HepG2 (cell line): ENCODE data around the gene UNC5A. TPM values are rescaled to one million over a fixed set of nuclear protein-coding genes. Genes with fewer than 3 reads are reported as not detected.

Source experiments
- ATAC-seq: fragments of 200-7000 bp; cut with Tn5 transposase; 3 replicates; pipeline ENCODE4 v1.9.1; 2020; ENCODE audit warnings: mild to moderate bottlenecking, moderate library complexity
- BruUV-seq: library from RNA; stranded (reverse); fragments of 400-500 nt; replicated peaks from 2 replicates; lab custom pipeline; 2021; lab: Mats Ljungman, UMichigan
- CTCF ChIA-PET: fragments of 300-600 bp; formaldehyde crosslinking; extraction: SDS; loops from one replicate; lab custom pipeline; 2021; ENCODE audit warnings: low total read pairs, inconsistent platforms, low intra/inter-chr PET ratio; lab: Yijun Ruan, JAX
- POLR2A ChIA-PET: fragments of 350-600 bp; sonication (Branson Sonifier 250); formaldehyde crosslinking; loops from one replicate; lab custom pipeline; 2020; ENCODE audit warnings: antibody characterized with exemption, inconsistent platforms; lab: Yijun Ruan, JAX
- DNase-seq: peaks from one replicate; pipeline ENCODE4 v3.0.0-alpha.2; 2015; ENCODE audit warnings: low spot score
- FAIRE-seq: peaks from 3 replicates; lab custom pipeline; 2011; peaks lifted over from hg19 to GRCh38; lab: Jason Lieb, UNC
- H2AFZ ChIP-seq: one replicate; pipeline ENCODE4 v1.6.1; 2011; ENCODE audit warnings: low read length, inconsistent platforms
- H3K27ac ChIP-seq: fragments of 300-600 bp; 3 replicates; pipeline ENCODE4 v1.8.0; 2011; ENCODE audit warnings: mixed run types, mild to moderate bottlenecking, mixed read lengths, low read length, inconsistent platforms; ENCODE audit not compliant: insufficient read depth; ENCODE audit errors: extremely low read length
- H3K27me3 ChIP-seq, 2 experiments: fragments of 200-600 bp in 1 of 2; 2 replicates in 1 of 2; 3 replicates in 1 of 2; pipeline versions ENCODE4 v1.6.0 to v1.8.0; 2011; ENCODE audit warnings: low read length in 2 of 2, mild to moderate bottlenecking in 2 of 2, moderate library complexity in 2 of 2, inconsistent platforms in 1 of 2; ENCODE audit not compliant: insufficient read depth in 2 of 2, control insufficient read depth in 1 of 2
- H3K36me3 ChIP-seq, 2 experiments: fragments of 200-600 bp in 1 of 2; replicated peaks in 1 of 2; 2 replicates in 1 of 2; 3 replicates in 1 of 2; pipeline versions ENCODE4 v1.5.1 to v1.8.0; 2011; ENCODE audit warnings: low read length in 2 of 2, inconsistent platforms in 1 of 2; ENCODE audit not compliant: insufficient read depth in 2 of 2, control insufficient read depth in 1 of 2
- H3K4me1 ChIP-seq: 2 replicates; pipeline ENCODE4 v1.5.1; 2012; ENCODE audit warnings: low read length, inconsistent platforms; ENCODE audit not compliant: insufficient read depth
- H3K4me2 ChIP-seq: 2 replicates; pipeline ENCODE4 v1.6.0; 2011; ENCODE audit warnings: low read depth, low read length, inconsistent platforms
- H3K4me3 ChIP-seq, 3 experiments: fragments of 200-600 bp in 1 of 3; sonication (generic), shearing (Covaris generic) in 1 of 3; replicated peaks in 1 of 3; 2 replicates each; pipeline ENCODE4 v1.5.1; 2011 to 2016; ENCODE audit warnings: low read length in 3 of 3, inconsistent platforms in 2 of 3, low read depth in 2 of 3, mild to moderate bottlenecking in 2 of 3, control low read depth in 1 of 3, mixed read lengths in 1 of 3; ENCODE audit not compliant: insufficient read depth in 1 of 3
- H3K79me2 ChIP-seq: one replicate; pipeline ENCODE4 v1.6.1; 2011; ENCODE audit warnings: low read length, inconsistent platforms; ENCODE audit not compliant: insufficient read depth
- H3K9ac ChIP-seq: 2 replicates; pipeline ENCODE4 v1.6.0; 2011; ENCODE audit warnings: mild to moderate bottlenecking, low read depth, low read length, inconsistent platforms; ENCODE audit not compliant: insufficient read depth
- H3K9me3 ChIP-seq: 2 replicates; pipeline ENCODE4 v1.5.1; 2012; ENCODE audit warnings: mild to moderate bottlenecking, low read length
- H4K20me1 ChIP-seq: 2 replicates; pipeline ENCODE4 v1.6.0; 2011; ENCODE audit warnings: inconsistent platforms, mild to moderate bottlenecking, low read length, moderate library complexity; ENCODE audit not compliant: insufficient read depth
- CREM ChIP-seq, 2 experiments: sonication (generic) in 1 of 2; formaldehyde crosslinking in 1 of 2; IDR thresholded peaks; 2 replicates each; pipeline versions ENCODE4 v1.4.0 to v1.6.1; 2016 to 2020; ENCODE audit warnings: antibody characterized with exemption in 1 of 2, mild to moderate bottlenecking in 1 of 2, missing genetic modification reagents in 1 of 2
- HMGXB4 ChIP-seq, 2 experiments: sonication (generic) in 1 of 2; formaldehyde crosslinking in 1 of 2; IDR thresholded peaks; 2 replicates each; pipeline versions ENCODE4 v1.4.0 to v1.6.1; 2018 to 2020; ENCODE audit warnings: missing genetic modification reagents in 2 of 2, borderline replicate concordance in 1 of 2, low read depth in 1 of 2, mild to moderate bottlenecking in 1 of 2, missing biosample characterization in 1 of 2
- HNRNPLL ChIP-seq: fragments of 200-400 bp; formaldehyde crosslinking; IDR thresholded peaks from 2 replicates; pipeline ENCODE4 v1.6.1; 2017; ENCODE audit warnings: mild to moderate bottlenecking, low read depth, low read length; ENCODE audit not compliant: poor library complexity, severe bottlenecking
- IRX3 ChIP-seq: sonication (generic); formaldehyde crosslinking; IDR thresholded peaks from 2 replicates; pipeline ENCODE4 v1.8.1; 2023; ENCODE audit warnings: mild to moderate bottlenecking, low read depth, missing genetic modification reagents, borderline replicate concordance
- MIXL1 ChIP-seq: IDR thresholded peaks from 2 replicates; pipeline ENCODE4 v1.6.1; 2016
- NCOA5 ChIP-seq: sonication (generic); formaldehyde crosslinking; IDR thresholded peaks from 2 replicates; pipeline ENCODE4 v1.4.0; 2020; ENCODE audit warnings: missing genetic modification reagents
- RFX1 ChIP-seq: fragments of 450-650 bp; IDR thresholded peaks from 2 replicates; pipeline ENCODE4 v1.6.1; 2017
- RXRB ChIP-seq: IDR thresholded peaks from 2 replicates; pipeline ENCODE4 v1.6.1; 2016; ENCODE audit warnings: borderline replicate concordance, missing genetic modification reagents, missing compliant biosample characterization
- TBL1XR1 ChIP-seq: fragments of 150-350 bp; IDR thresholded peaks from 2 replicates; pipeline ENCODE4 v1.6.1; 2014; ENCODE audit warnings: borderline replicate concordance, low read length; ENCODE audit not compliant: partially characterized antibody
- TBX2 ChIP-seq: sonication (generic); formaldehyde crosslinking; IDR thresholded peaks from 2 replicates; pipeline ENCODE4 v1.5.0; 2020; ENCODE audit warnings: missing genetic modification reagents, mild to moderate bottlenecking, borderline replicate concordance
- ZNF335 ChIP-seq: sonication (generic); formaldehyde crosslinking; IDR thresholded peaks from 2 replicates; pipeline ENCODE4 v1.4.0; 2020; ENCODE audit warnings: missing genetic modification reagents
- ZNF337 ChIP-seq: sonication (generic); formaldehyde crosslinking; IDR thresholded peaks from 2 replicates; pipeline ENCODE4 v1.5.1; 2020; ENCODE audit warnings: missing genetic modification reagents, low read depth, mild to moderate bottlenecking, borderline replicate concordance
- ZNF512 ChIP-seq: sonication (generic); formaldehyde crosslinking; IDR thresholded peaks from 2 replicates; pipeline ENCODE4 v1.4.0; 2020; ENCODE audit warnings: mild to moderate bottlenecking, missing genetic modification reagents
- ZNF549 ChIP-seq: sonication (generic); formaldehyde crosslinking; IDR thresholded peaks from 2 replicates; pipeline ENCODE4 v1.5.0; 2020; ENCODE audit warnings: missing genetic modification reagents
- ZNF567 ChIP-seq: sonication (generic); formaldehyde crosslinking; IDR thresholded peaks from 2 replicates; pipeline ENCODE4 v1.8.1; 2023; ENCODE audit warnings: mild to moderate bottlenecking, missing genetic modification reagents, borderline replicate concordance
- ZSCAN22 ChIP-seq: sonication (generic); formaldehyde crosslinking; IDR thresholded peaks from 2 replicates; pipeline ENCODE4 v1.4.0; 2020; ENCODE audit warnings: mild to moderate bottlenecking, missing genetic modification reagents
- WGBS: methylation state at CpG from one replicate; pipeline ENCODE4 v1.1.6; 2017; ENCODE audit warnings: low lambda C conversion rate; 5-methylcytosine and 5-hydroxymethylcytosine counted together
- in situ Hi-C: cut with HindIII; loops from 2 replicates; pipeline ENCODE4 v1.10.0; 2017; ENCODE audit warnings: low pct_unique_long_range_greater_than_20kb; ENCODE audit not compliant: extremely low pct_ligation_motif_present
- intact Hi-C: fragments of 100-400 bp; cut with micrococcal nuclease; formaldehyde crosslinking; loops from one replicate; pipeline ENCODE4 v1.10.0; 2022; ENCODE audit not compliant: unreplicated experiment
- polyA plus RNA-seq, 8 experiments: library from polyadenylated mRNA; depleted of rRNA in 3 of 8; stranded (reverse) in 7 of 8; unstranded in 1 of 8; fragments of >200 nt; fragmentation: Illumina TruSeq in 4 of 8; extraction: Trizol in 4 of 8; gene quantifications; 2 replicates each; pipeline versions ENCODE4 v1.2.1 to v1.2.3, GENCODE V29; 2011 to 2016; ENCODE audit warnings: low read depth in 4 of 8, missing spikeins in 1 of 8, mixed read lengths in 1 of 8; ENCODE audit not compliant: insufficient read depth in 1 of 8
- total RNA-seq, 5 experiments: library from RNA; depleted of rRNA; stranded (reverse); fragments of >200 nt; fragmentation: Illumina TruSeq; extraction: Trizol; gene quantifications; 2 replicates each; pipeline ENCODE4 v1.2.3, GENCODE V29; 2016; ENCODE audit warnings: low read depth in 1 of 5
- TF ChIP-seq, protein P1 (sequence below): sonication (generic); formaldehyde crosslinking; IDR thresholded peaks from 2 replicates; pipeline ENCODE4 v1.5.1; 2020; ENCODE audit warnings: mild to moderate bottlenecking, missing genetic modification reagents, borderline replicate concordance

Gene UNC5A
- total and polyA plus RNA-seq, 2 of the 13 experiments (the other 11 are each of a cell fraction or from before 2014, with no cell fraction given): not detected

- H3K9me3 ChIP-seq: no peaks in the 10 kb centered on the region
- CTCF ChIA-PET: no interaction called here
- 22% methylated on average over 4 of the region's 4 CpGs for WGBS
- POLR2A ChIA-PET: no interaction called here
- no peak overlapping the region for H3K27ac ChIP-seq
- no peak overlapping the region for H2AFZ ChIP-seq
- no peak for ATAC-seq
- no peaks in the 10 kb centered on the region for H3K79me2 ChIP-seq
- FAIRE-seq: no peak
- in situ Hi-C loops: no loop called here
- H3K36me3 ChIP-seq: no peaks in the 10 kb centered on the region
- peaks cover 8% of the 10 kb centered on the region; the same call in 1 of the 2 replicates for H3K4me1 ChIP-seq
- DNase-seq: no peak
- no TSS peak for BruUV-seq
- no peaks in the 10 kb centered on the region for H4K20me1 ChIP-seq
- H3K4me2 ChIP-seq: no peak overlapping the region
- no peak overlapping the region for H3K9ac ChIP-seq
- intact Hi-C loops: no loop called here
- no peak overlapping the region for H3K4me3 ChIP-seq
- H3K27me3 ChIP-seq: peaks cover 6 to 67% of the 10 kb centered on the region in 2 experiments; a peak in 4 of 5 replicates
- no peak for TF ChIP-seq ZNF549 (CRISPR knock-in tag)
- TF ChIP-seq RFX1: no peak
- TF ChIP-seq ZNF567 (CRISPR knock-in tag): no peak
- TF ChIP-seq NCOA5 (CRISPR knock-in tag): no peak
- no peak for TF ChIP-seq TBX2 (CRISPR knock-in tag)
- TF ChIP-seq, protein P1, sequence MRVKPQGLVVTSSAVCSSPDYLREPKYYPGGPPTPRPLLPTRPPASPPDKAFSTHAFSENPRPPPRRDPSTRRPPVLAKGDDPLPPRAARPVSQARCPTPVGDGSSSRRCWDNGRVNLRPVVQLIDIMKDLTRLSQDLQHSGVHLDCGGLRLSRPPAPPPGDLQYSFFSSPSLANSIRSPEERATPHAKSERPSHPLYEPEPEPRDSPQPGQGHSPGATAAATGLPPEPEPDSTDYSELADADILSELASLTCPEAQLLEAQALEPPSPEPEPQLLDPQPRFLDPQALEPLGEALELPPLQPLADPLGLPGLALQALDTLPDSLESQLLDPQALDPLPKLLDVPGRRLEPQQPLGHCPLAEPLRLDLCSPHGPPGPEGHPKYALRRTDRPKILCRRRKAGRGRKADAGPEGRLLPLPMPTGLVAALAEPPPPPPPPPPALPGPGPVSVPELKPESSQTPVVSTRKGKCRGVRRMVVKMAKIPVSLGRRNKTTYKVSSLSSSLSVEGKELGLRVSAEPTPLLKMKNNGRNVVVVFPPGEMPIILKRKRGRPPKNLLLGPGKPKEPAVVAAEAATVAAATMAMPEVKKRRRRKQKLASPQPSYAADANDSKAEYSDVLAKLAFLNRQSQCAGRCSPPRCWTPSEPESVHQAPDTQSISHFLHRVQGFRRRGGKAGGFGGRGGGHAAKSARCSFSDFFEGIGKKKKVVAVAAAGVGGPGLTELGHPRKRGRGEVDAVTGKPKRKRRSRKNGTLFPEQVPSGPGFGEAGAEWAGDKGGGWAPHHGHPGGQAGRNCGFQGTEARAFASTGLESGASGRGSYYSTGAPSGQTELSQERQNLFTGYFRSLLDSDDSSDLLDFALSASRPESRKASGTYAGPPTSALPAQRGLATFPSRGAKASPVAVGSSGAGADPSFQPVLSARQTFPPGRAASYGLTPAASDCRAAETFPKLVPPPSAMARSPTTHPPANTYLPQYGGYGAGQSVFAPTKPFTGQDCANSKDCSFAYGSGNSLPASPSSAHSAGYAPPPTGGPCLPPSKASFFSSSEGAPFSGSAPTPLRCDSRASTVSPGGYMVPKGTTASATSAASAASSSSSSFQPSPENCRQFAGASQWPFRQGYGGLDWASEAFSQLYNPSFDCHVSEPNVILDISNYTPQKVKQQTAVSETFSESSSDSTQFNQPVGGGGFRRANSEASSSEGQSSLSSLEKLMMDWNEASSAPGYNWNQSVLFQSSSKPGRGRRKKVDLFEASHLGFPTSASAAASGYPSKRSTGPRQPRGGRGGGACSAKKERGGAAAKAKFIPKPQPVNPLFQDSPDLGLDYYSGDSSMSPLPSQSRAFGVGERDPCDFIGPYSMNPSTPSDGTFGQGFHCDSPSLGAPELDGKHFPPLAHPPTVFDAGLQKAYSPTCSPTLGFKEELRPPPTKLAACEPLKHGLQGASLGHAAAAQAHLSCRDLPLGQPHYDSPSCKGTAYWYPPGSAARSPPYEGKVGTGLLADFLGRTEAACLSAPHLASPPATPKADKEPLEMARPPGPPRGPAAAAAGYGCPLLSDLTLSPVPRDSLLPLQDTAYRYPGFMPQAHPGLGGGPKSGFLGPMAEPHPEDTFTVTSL: no peak
- no peak for TF ChIP-seq ZNF335 (CRISPR knock-in tag)
- TF ChIP-seq ZNF337: no peak
- TF ChIP-seq IRX3 (CRISPR knock-in tag): no peak
- TF ChIP-seq ZNF512 (CRISPR knock-in tag): no peak
- TF ChIP-seq MIXL1: no peak
- no peak for TF ChIP-seq HNRNPLL
- no peak for TF ChIP-seq HMGXB4 (CRISPR knock-in tag; IDR thresholded peaks at IDR 0.05; ENCODE audit: borderline replicate concordance in 1 of 2, low read depth in 1 of 2)
- TF ChIP-seq CREM (IDR thresholded peaks at IDR 0.05): no peak
- no peak for TF ChIP-seq CREM (CRISPR knock-in tag; IDR thresholded peaks at IDR 0.05)
- no peak for TF ChIP-seq ZSCAN22
- TF ChIP-seq RXRB (CRISPR knock-in tag): no peak
- TF ChIP-seq TBL1XR1: no peak
Measured at GRCh38 chr5:176884571-176884890, 74.2 kb downstream of the UNC5A start.
